Liver (tissue), 9 donors: Measurements from ENCODE around the gene RPGRIP1. TPM values are rescaled to one million over a fixed set of nuclear protein-coding genes. Genes with fewer than 3 reads are reported as not detected.

Source experiments
- DNase-seq: peaks from one replicate; pipeline ENCODE4 v3.0.0-alpha.2; 2017; ENCODE audit warnings: low spot score
- H3K27ac ChIP-seq, 2 donors: one replicate each; pipeline ENCODE4 v1.7.0; 2013; ENCODE audit warnings: inconsistent platforms in 2 of 2, low read length in 2 of 2, control low read depth in 1 of 2, low read depth in 1 of 2, mild to moderate bottlenecking in 1 of 2
- H3K27me3 ChIP-seq, 4 donors: one replicate each; pipeline versions ENCODE4 v1.6.1 to v1.7.0; 2013; ENCODE audit warnings: low read length in 3 of 4, inconsistent platforms in 1 of 4, mild to moderate bottlenecking in 1 of 4, moderate library complexity in 1 of 4; ENCODE audit not compliant: control insufficient read depth in 4 of 4, insufficient read depth in 4 of 4
- H3K36me3 ChIP-seq, 4 donors: one replicate each; pipeline versions ENCODE4 v1.6.1 to v1.7.0; 2013; ENCODE audit warnings: low read length in 3 of 4, mild to moderate bottlenecking in 3 of 4, low read depth in 1 of 4, moderate library complexity in 1 of 4; ENCODE audit not compliant: control insufficient read depth in 4 of 4, insufficient read depth in 3 of 4
- H3K4me1 ChIP-seq, 4 donors: one replicate each; pipeline versions ENCODE4 v1.6.1 to v1.7.0; 2013; ENCODE audit warnings: low read length in 3 of 4, mild to moderate bottlenecking in 3 of 4, moderate library complexity in 1 of 4; ENCODE audit not compliant: control insufficient read depth in 4 of 4, insufficient read depth in 4 of 4
- H3K4me3 ChIP-seq, 3 donors: one replicate each; pipeline versions ENCODE4 v1.6.1 to v1.7.0; 2013; ENCODE audit warnings: low read length in 3 of 3, control low read depth in 1 of 3, low read depth in 1 of 3, mild to moderate bottlenecking in 1 of 3
- H3K9ac ChIP-seq, 2 donors: one replicate each; pipeline ENCODE4 v1.7.0; 2013; ENCODE audit warnings: low read length in 2 of 2, mild to moderate bottlenecking in 2 of 2, moderate library complexity in 2 of 2, control low read depth in 1 of 2, low read depth in 1 of 2
- H3K9me3 ChIP-seq, 4 donors: one replicate each; pipeline versions ENCODE4 v1.6.1 to v1.7.0; 2013; ENCODE audit warnings: low read length in 3 of 4; ENCODE audit not compliant: control insufficient read depth in 4 of 4
- ATF3 ChIP-seq: IDR thresholded peaks from 2 replicates; pipeline ENCODE4 v1.6.1; 2016; ENCODE audit warnings: antibody characterized with exemption
- EGR1 ChIP-seq, 2 donors: IDR thresholded peaks; 2 replicates each; pipeline ENCODE4 v1.6.1; 2016 to 2018; ENCODE audit warnings: antibody characterized with exemption in 2 of 2, low read depth in 2 of 2
- FOXA1 ChIP-seq: IDR thresholded peaks from 2 replicates; pipeline ENCODE4 v1.6.1; 2016; ENCODE audit warnings: antibody characterized with exemption
- FOXA2 ChIP-seq: IDR thresholded peaks from 2 replicates; pipeline ENCODE4 v1.6.1; 2016; ENCODE audit warnings: antibody characterized with exemption
- GABPA ChIP-seq, 2 donors: IDR thresholded peaks in 1 of 2; conservative IDR thresholded peaks in 1 of 2; 2 replicates each; pipeline ENCODE4 v1.6.1; 2016; ENCODE audit warnings: antibody characterized with exemption in 2 of 2, mild to moderate bottlenecking in 1 of 2, moderate library complexity in 1 of 2
- HNF4A ChIP-seq, 2 donors: conservative IDR thresholded peaks; 2 replicates each; pipeline ENCODE4 v1.6.1; 2016; ENCODE audit warnings: antibody characterized with exemption in 2 of 2, mild to moderate bottlenecking in 2 of 2
- HNF4G ChIP-seq: IDR thresholded peaks from 2 replicates; pipeline ENCODE4 v1.6.1; 2016; ENCODE audit warnings: antibody characterized with exemption
- JUND ChIP-seq, 2 donors: IDR thresholded peaks; 2 replicates each; pipeline ENCODE4 v1.6.1; 2016; ENCODE audit warnings: antibody characterized with exemption in 2 of 2
- NR2F2 ChIP-seq: IDR thresholded peaks from 2 replicates; pipeline ENCODE4 v1.6.1; 2016; ENCODE audit warnings: antibody characterized with exemption
- RAD21 ChIP-seq, 2 donors: IDR thresholded peaks; 2 replicates each; pipeline ENCODE4 v1.6.1; 2016; ENCODE audit warnings: antibody characterized with exemption in 2 of 2, mild to moderate bottlenecking in 2 of 2
- RXRA ChIP-seq, 2 donors: IDR thresholded peaks; 2 replicates each; pipeline ENCODE4 v1.6.1; 2017 to 2018; ENCODE audit warnings: antibody characterized with exemption in 2 of 2, mild to moderate bottlenecking in 1 of 2
- SP1 ChIP-seq: IDR thresholded peaks from 2 replicates; pipeline ENCODE4 v1.6.1; 2018; ENCODE audit warnings: antibody characterized with exemption, mild to moderate bottlenecking
- TAF1 ChIP-seq: conservative IDR thresholded peaks from 2 replicates; pipeline ENCODE4 v1.6.1; 2016; ENCODE audit warnings: antibody characterized with exemption, mild to moderate bottlenecking
- YY1 ChIP-seq: IDR thresholded peaks from 2 replicates; pipeline ENCODE4 v1.6.1; 2016; ENCODE audit warnings: antibody characterized with exemption, mild to moderate bottlenecking
- ZBTB33 ChIP-seq: IDR thresholded peaks from 2 replicates; pipeline ENCODE4 v1.6.1; 2016; ENCODE audit warnings: antibody characterized with exemption
- WGBS: extraction: QIAGEN DNeasy Blood & Tissue Kit; methylation state at CpG from one replicate; pipeline ENCODE4 v1.1.7; 2013; 5-methylcytosine and 5-hydroxymethylcytosine counted together
- polyA plus RNA-seq, 2 donors: library from polyadenylated mRNA; stranded (reverse) in 1 of 2; unstranded in 1 of 2; fragments of 200-250 nt in 1 of 2; fragments of >200 nt in 1 of 2; fragmentation: Nextera tagmentation in 1 of 2; extraction: Ambion mirVana in 1 of 2; gene quantifications; one replicate each; pipeline versions ENCODE4 v1.2.1 to v1.2.3, GENCODE V29; 2013 to 2015
- total RNA-seq, 2 donors: library from RNA; depleted of rRNA; stranded (reverse); fragments of >200 nt; gene quantifications; one replicate each; pipeline ENCODE4 v1.2.3, GENCODE V29; 2014
- TF ChIP-seq, protein P1 (sequence below): IDR thresholded peaks from 2 replicates; pipeline ENCODE4 v1.6.1; 2016; ENCODE audit warnings: antibody characterized with exemption, mild to moderate bottlenecking
- TF ChIP-seq, protein P2 (sequence below): IDR thresholded peaks from 2 replicates; pipeline ENCODE4 v1.6.1; 2016; ENCODE audit warnings: antibody characterized with exemption
- TF ChIP-seq, protein P3 (sequence below): fragments of 150-350 bp; IDR thresholded peaks from 2 replicates; pipeline ENCODE4 v1.5.1; 2017; ENCODE audit warnings: improper control_type of control experiment, low read depth, low read length; ENCODE audit not compliant: missing input control
- donor health status: healthy.
- donor health status: healthy.
- donor health status: healthy.
- donor health status: healthy.
- donor health status: healthy.

The RPGRIP1 gene
- total and polyA plus RNA-seq, 4 donors: 0.27 to 1.3 (median 0.40) TPM

DNA sequence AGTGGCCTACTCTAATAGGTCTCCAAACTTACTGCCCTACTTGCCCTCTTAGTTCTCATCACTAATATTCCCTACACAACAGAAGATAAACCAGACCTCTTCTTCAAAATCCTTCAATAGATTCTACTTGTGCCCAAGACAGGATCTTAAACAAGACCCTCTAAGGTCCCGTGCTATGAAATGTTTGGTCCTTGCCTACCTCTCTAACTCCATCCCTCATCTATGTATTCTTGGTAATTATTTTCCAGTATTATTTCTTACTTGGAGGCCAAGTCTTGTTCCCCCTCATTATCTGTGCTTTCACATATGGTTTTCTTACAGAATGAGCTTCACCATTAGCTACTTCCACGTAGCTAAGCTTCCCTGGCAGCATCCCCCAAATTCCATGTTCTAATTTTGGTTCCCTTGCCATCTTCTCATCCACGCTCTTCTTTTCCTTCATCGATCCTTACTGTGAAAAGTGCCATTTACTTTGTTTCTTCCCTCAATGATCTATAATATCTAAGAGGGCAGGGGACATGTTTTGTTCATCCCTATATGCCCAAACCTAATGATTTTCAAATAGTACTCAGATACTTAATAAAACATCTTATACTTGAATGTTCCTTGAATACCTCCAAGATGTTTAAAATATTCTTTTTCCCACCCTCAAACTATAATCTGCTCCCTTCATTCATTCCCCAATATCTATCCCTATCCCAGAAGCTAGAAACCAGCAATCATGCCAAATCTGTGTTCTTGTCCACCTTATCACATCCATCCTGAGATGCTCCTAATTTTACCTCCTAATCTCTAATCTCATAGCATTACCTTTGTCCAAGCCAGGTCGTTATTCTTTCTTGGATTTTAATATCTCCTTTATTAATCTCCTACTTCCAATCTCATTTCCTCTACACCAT, 20.7 kb upstream of the RPGRIP1 start:
- H3K27ac ChIP-seq: no peak overlapping the region

GRCh38 chr14:21261824-21262223, 18.1 kb upstream of the RPGRIP1 start:
- H3K4me3 ChIP-seq: no peak overlapping the region
- no peaks in the 10 kb centered on the region for H3K9me3 ChIP-seq
- no peak for TF ChIP-seq ZBTB33
- TF ChIP-seq JUND (IDR thresholded peaks at IDR 0.05): no peak
- no peak for TF ChIP-seq GABPA (IDR thresholded peaks at IDR 0.05 in 1 of 2, conservative IDR thresholded peaks at IDR 0.05 in 1 of 2)
- TF ChIP-seq, protein P1, sequence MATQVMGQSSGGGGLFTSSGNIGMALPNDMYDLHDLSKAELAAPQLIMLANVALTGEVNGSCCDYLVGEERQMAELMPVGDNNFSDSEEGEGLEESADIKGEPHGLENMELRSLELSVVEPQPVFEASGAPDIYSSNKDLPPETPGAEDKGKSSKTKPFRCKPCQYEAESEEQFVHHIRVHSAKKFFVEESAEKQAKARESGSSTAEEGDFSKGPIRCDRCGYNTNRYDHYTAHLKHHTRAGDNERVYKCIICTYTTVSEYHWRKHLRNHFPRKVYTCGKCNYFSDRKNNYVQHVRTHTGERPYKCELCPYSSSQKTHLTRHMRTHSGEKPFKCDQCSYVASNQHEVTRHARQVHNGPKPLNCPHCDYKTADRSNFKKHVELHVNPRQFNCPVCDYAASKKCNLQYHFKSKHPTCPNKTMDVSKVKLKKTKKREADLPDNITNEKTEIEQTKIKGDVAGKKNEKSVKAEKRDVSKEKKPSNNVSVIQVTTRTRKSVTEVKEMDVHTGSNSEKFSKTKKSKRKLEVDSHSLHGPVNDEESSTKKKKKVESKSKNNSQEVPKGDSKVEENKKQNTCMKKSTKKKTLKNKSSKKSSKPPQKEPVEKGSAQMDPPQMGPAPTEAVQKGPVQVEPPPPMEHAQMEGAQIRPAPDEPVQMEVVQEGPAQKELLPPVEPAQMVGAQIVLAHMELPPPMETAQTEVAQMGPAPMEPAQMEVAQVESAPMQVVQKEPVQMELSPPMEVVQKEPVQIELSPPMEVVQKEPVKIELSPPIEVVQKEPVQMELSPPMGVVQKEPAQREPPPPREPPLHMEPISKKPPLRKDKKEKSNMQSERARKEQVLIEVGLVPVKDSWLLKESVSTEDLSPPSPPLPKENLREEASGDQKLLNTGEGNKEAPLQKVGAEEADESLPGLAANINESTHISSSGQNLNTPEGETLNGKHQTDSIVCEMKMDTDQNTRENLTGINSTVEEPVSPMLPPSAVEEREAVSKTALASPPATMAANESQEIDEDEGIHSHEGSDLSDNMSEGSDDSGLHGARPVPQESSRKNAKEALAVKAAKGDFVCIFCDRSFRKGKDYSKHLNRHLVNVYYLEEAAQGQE: no peak
- no peak for TF ChIP-seq FOXA2
- TF ChIP-seq EGR1 (IDR thresholded peaks at IDR 0.05; ENCODE audit: low read depth in 2 of 2): no peak
- TF ChIP-seq, protein P2, sequence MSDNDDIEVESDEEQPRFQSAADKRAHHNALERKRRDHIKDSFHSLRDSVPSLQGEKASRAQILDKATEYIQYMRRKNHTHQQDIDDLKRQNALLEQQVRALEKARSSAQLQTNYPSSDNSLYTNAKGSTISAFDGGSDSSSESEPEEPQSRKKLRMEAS: no peak
- no peak for TF ChIP-seq NR2F2
- no peak for TF ChIP-seq HNF4A (conservative IDR thresholded peaks at IDR 0.05)
- no peak for TF ChIP-seq FOXA1
- TF ChIP-seq RXRA (IDR thresholded peaks at IDR 0.05): no peak
- TF ChIP-seq RAD21 (IDR thresholded peaks at IDR 0.05): no peak
- TF ChIP-seq YY1: no peak
- no peak for TF ChIP-seq ATF3
- no peak for TF ChIP-seq SP1
- TF ChIP-seq, protein P3, sequence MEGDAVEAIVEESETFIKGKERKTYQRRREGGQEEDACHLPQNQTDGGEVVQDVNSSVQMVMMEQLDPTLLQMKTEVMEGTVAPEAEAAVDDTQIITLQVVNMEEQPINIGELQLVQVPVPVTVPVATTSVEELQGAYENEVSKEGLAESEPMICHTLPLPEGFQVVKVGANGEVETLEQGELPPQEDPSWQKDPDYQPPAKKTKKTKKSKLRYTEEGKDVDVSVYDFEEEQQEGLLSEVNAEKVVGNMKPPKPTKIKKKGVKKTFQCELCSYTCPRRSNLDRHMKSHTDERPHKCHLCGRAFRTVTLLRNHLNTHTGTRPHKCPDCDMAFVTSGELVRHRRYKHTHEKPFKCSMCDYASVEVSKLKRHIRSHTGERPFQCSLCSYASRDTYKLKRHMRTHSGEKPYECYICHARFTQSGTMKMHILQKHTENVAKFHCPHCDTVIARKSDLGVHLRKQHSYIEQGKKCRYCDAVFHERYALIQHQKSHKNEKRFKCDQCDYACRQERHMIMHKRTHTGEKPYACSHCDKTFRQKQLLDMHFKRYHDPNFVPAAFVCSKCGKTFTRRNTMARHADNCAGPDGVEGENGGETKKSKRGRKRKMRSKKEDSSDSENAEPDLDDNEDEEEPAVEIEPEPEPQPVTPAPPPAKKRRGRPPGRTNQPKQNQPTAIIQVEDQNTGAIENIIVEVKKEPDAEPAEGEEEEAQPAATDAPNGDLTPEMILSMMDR: no peak
- H3K4me1 ChIP-seq: peaks cover 27 to 60% (median 56%) of the 10 kb centered on the region in 4 donors
- no peak overlapping the region for H3K27ac ChIP-seq
- H3K36me3 ChIP-seq: peaks cover 14 to 59% (median 48%) of the 10 kb centered on the region in 4 donors
- no peak for DNase-seq
- peak overlapping the region in 1 of 2 donors; percentile 22 for H3K9ac ChIP-seq
- WGBS: 79% methylated on average over 1 of the region's 1 CpG
- no peaks in the 10 kb centered on the region for H3K27me3 ChIP-seq

More for the DNA sequence above, 20.7 kb upstream of the RPGRIP1 start:
- no peak overlapping the region for H3K4me3 ChIP-seq
- no peak overlapping the region for H3K9ac ChIP-seq
- no peaks in the 10 kb centered on the region for H3K9me3 ChIP-seq
- TF ChIP-seq RAD21 (IDR thresholded peaks at IDR 0.05): no peak
- TF ChIP-seq EGR1 (IDR thresholded peaks at IDR 0.05; ENCODE audit: low read depth in 2 of 2): no peak
- TF ChIP-seq, protein P3: no peak
- no peak for TF ChIP-seq HNF4G
- TF ChIP-seq NR2F2: no peak
- no peak for TF ChIP-seq JUND (IDR thresholded peaks at IDR 0.05)
- TF ChIP-seq TAF1: no peak
- TF ChIP-seq HNF4A (conservative IDR thresholded peaks at IDR 0.05): no peak
- H3K27me3 ChIP-seq: no peaks in the 10 kb centered on the region
- WGBS: 85% methylated on average over 5 of the region's 5 CpGs
- peaks cover 16 to 57% (median 46%) of the 10 kb centered on the region in 4 donors for H3K36me3 ChIP-seq
- no peak for DNase-seq
- peaks cover 22 to 54% (median 51%) of the 10 kb centered on the region in 4 donors for H3K4me1 ChIP-seq
